Measurements from ENCODE around the gene STIP1.
"Not testable (repeated sequence)": the region's sequence is repeated elsewhere in the genome, so short reads cannot be mapped to it uniquely, and the experiment has no call there.

The STIP1 gene

GRCh38 chr11:64157631-64158394 is 28.2 kb upstream of the STIP1 start:
- no peak for DNase-seq (ENCODE audit: low spot score)

- no peak for DNase-seq (ENCODE audit: low spot score)
Measured at GRCh38 chr11:64161037-64161436, 24.9 kb upstream of the STIP1 start.

GRCh38 chr11:64162769-64163168 is 23.2 kb upstream of the STIP1 start:
- not testable (repeated sequence) for DNase-seq (ENCODE audit: low spot score)

GRCh38 chr11:64163951-64164350 is 22.0 kb upstream of the STIP1 start:
- DNase-seq (ENCODE audit: low spot score), result no peak

- DNase-seq (ENCODE audit: low spot score), result peak; percentile 66
Measured at GRCh38 chr11:64164392-64165312, 21.3 kb upstream of the STIP1 start.

- peak; percentile 32 for DNase-seq (ENCODE audit: low spot score)
Measured at GRCh38 chr11:64165481-64165841, 20.5 kb upstream of the STIP1 start.

GRCh38 chr11:64165842-64166635 is 19.9 kb upstream of the STIP1 start, which contains the start of gene MACROD1:
MACROD1 (minus strand) TSS chr11:64166113; CDS start chr11:64165994, 119 bp downstream.
- peak; percentile 84 for DNase-seq (ENCODE audit: low spot score)

GRCh38 chr11:64170419-64170818 is 15.6 kb upstream of the STIP1 start:
- DNase-seq (ENCODE audit: low spot score), result no peak

- no peak for DNase-seq (ENCODE audit: low spot score)
Measured at GRCh38 chr11:64173616-64174355, 12.2 kb upstream of the STIP1 start.

GRCh38 chr11:64176751-64177150 is 9.2 kb upstream of the STIP1 start:
- DNase-seq (ENCODE audit: low spot score), result no peak

- no peak for DNase-seq (ENCODE audit: low spot score)
Measured at GRCh38 chr11:64178203-64178602, 7.8 kb upstream of the STIP1 start.

- no peak for DNase-seq (ENCODE audit: low spot score)
Measured at GRCh38 chr11:64178951-64179639, 6.9 kb upstream of the STIP1 start.

GRCh38 chr11:64180891-64181290 is 5.1 kb upstream of the STIP1 start:
- no peak for DNase-seq (ENCODE audit: low spot score)

GRCh38 chr11:64181506-64182411 is 4.2 kb upstream of the STIP1 start:
- DNase-seq (ENCODE audit: low spot score), result peak; percentile 79

GRCh38 chr11:64183890-64184289 is 2.1 kb upstream of the STIP1 start:
- no peak for DNase-seq (ENCODE audit: low spot score)

GRCh38 chr11:64185175-64185692 is 737 bp upstream of the STIP1 start:
- DNase-seq (ENCODE audit: low spot score), result no peak

- no peak for DNase-seq (ENCODE audit: low spot score)
Measured at GRCh38 chr11:64186492-64187165, 658 bp downstream of the STIP1 start.

- no peak for DNase-seq (ENCODE audit: low spot score)
Measured at GRCh38 chr11:64192434-64192833, 6.5 kb downstream of the STIP1 start.

GRCh38 chr11:64196626-64197025 is 10.7 kb downstream of the STIP1 start:
- DNase-seq (ENCODE audit: low spot score), result no peak
